ENCODE data around the gene TWF2.

TWF2 gene

DNA sequence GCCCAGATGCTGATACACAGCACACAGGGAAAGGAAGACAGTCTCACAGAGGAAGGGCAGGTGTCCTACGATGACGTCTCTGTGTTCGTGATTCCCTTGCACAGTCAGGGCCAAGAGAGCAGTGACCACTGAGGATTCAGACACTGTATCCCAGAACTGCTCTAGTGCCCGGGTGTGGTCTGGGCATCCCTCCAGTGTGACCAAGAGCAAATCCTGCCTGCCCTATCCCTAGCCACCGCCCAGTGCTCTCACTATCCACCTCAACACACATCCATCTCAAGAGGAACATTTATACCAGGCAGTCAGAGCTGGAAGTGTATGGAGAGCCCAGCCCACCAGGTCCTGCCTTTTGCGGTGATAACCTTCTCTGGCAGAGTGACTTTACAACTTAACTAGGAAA is 10.7 kb upstream of the TWF2 start:
- TF ChIP-seq, protein P1, sequence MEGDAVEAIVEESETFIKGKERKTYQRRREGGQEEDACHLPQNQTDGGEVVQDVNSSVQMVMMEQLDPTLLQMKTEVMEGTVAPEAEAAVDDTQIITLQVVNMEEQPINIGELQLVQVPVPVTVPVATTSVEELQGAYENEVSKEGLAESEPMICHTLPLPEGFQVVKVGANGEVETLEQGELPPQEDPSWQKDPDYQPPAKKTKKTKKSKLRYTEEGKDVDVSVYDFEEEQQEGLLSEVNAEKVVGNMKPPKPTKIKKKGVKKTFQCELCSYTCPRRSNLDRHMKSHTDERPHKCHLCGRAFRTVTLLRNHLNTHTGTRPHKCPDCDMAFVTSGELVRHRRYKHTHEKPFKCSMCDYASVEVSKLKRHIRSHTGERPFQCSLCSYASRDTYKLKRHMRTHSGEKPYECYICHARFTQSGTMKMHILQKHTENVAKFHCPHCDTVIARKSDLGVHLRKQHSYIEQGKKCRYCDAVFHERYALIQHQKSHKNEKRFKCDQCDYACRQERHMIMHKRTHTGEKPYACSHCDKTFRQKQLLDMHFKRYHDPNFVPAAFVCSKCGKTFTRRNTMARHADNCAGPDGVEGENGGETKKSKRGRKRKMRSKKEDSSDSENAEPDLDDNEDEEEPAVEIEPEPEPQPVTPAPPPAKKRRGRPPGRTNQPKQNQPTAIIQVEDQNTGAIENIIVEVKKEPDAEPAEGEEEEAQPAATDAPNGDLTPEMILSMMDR (IDR thresholded peaks at IDR 0.05; ENCODE audit: insufficient read depth, low read depth, low read length, missing control alignments), result no peak
- H3K4me3 ChIP-seq (ENCODE audit: low read length), result no peak overlapping the region
- no peak for DNase-seq (ENCODE audit: low read depth)

DNA sequence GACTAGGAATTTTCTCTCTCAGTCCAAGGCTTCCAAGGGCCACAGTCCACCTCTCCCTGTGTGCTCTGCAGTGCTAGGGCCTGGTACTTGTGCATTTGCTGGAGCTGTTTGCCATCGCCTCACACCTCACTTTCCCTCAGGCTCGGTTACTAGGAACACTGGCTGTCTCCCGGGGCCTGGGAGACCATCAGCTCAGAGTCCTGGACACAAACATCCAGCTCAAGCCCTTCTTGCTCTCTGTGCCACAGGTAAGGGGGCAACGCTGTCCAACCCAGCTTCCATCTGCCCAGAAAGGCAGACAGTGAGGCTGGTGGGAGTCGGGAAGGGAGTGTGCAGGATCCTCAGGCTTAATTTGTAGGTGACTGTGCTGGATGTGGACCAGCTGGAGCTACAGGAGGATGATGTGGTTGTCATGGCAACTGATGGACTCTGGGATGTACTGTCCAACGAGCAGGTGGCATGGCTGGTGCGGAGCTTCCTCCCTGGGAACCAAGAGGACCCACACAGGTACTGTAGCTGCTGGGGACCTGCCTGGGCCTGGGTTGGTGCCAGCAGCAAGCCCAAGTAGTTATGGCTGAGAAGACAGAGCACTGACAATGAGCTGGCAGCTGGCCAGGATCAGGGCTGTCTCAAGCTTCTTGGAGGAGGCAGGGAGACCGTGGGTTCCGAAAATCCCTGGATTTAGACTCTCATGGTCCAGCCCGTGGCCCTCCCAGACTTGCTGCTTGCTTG is 10.0 kb upstream of the TWF2 start:
- H3K4me3 ChIP-seq (ENCODE audit: low read length), result no peak overlapping the region
- DNase-seq (ENCODE audit: low read depth), result no peak
- TF ChIP-seq, protein P1 (IDR thresholded peaks at IDR 0.05; ENCODE audit: insufficient read depth, low read depth, low read length, missing control alignments), result no peak

DNA sequence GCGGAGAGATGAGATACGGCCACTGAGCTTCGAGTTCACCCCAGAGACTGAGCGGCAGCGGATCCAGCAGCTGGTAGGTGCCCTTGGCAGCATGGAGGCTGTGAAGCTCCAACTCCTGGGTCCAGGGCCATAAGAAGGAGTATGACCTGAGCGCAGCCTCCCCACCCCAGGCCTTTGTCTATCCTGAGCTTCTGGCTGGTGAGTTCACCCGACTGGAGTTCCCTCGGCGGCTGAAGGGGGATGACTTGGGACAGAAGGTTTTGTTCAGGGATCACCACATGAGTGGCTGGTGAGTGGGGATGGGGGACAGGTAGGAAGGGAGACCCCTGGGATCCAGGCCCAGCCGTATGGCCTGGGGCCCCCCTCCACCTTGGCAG is 9.2 kb upstream of the TWF2 start:
- H3K4me3 ChIP-seq (ENCODE audit: low read length), result no peak overlapping the region
- DNase-seq (ENCODE audit: low read depth), result no peak

DNA sequence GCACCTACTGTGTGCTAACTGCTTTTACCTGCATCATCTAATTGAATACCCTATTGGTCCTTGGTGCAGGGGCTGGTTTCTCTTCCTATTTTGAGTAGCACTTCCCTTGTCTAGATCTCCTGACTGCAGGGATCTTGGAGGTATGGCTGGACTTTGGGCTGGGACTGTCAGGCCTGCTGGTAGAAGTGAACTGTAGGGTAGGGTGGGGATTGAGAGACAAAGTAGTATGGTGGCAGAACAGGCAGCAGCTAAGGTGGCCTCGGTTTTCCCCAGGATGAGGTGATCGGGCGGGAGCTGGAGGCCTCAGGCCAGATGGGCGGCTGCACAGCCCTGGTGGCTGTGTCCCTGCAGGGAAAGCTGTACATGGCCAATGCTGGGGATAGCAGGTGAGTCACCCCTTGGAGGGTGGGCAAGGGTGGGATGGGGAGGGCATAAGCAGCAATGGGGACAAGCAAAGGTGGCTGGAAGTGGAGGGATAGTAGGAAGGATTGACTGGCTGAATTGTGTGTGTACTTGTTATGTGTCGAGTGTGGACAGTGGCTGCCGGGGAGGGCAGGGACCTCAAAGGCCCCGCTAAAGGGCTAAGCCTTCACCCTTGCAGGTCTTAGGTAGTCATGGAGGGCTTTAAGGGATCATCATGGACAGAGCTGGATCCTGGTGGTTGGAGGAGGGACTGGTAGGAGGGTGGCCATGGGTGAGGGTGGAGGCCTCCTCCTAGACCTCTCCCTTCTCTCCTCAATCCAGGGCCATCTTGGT is 8.6 kb upstream of the TWF2 start:
- TF ChIP-seq, protein P1 (IDR thresholded peaks at IDR 0.05; ENCODE audit: insufficient read depth, low read depth, low read length, missing control alignments), result no peak
- DNase-seq (ENCODE audit: low read depth), result no peak
- H3K4me3 ChIP-seq (ENCODE audit: low read length), result no peak overlapping the region

More for the DNA sequence above, 9.2 kb upstream of the TWF2 start:
- TF ChIP-seq, protein P1 (IDR thresholded peaks at IDR 0.05; ENCODE audit: insufficient read depth, low read depth, low read length, missing control alignments), result no peak

DNA sequence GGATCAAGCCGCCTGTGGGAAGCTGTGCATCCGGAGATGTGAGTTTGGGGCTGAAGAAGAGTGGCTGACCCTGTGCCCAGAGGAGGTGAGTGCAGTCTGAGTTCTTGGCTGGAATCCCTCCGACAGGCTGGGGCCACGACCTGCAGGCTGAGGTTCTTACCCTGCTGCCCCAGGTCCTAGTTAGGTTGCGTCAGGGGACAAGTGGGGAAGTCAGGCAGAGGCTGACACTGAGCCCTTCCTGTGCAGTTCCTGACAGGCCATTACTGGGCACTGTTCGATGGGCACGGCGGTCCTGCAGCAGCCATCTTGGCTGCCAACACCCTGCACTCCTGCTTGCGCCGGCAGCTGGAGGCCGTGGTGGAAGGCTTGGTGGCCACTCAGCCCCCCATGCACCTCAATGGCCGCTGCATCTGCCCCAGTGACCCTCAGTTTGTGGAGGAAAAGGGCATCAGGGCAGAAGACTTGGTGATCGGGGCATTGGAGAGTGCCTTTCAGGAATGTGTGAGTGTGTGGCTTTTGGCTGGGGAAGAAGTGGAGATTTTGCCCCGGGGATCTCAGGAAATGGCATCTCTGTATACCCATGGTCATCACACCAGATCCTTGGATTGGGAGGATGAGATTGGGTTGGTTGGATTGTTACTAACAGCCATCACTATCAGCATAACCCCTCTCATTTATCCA is 7.9 kb upstream of the TWF2 start:
- TF ChIP-seq, protein P1 (IDR thresholded peaks at IDR 0.05; ENCODE audit: insufficient read depth, low read depth, low read length, missing control alignments), result no peak
- no peak overlapping the region for H3K4me3 ChIP-seq (ENCODE audit: low read length)
- no peak for DNase-seq (ENCODE audit: low read depth)

DNA sequence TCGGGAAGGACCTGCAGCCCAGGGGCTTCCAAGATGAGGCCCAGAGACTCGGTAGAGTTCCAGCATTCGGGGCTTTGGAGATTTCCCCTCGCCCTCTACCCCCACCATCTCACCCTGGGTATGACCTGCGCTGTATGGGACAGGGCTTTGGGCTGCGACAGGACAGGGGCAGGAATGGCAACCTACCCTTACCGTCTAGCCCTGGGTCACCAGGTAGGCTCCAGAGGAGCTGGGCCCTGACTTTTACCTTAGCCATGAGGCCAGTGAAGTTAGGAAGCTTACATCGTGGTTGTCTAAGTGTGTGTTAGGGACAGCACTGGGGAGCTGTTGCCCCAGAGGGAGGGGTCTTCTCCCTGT is 7.3 kb upstream of the TWF2 start:
- H3K4me3 ChIP-seq (ENCODE audit: low read length), result no peak overlapping the region

More for the DNA sequence above, 7.3 kb upstream of the TWF2 start:
- DNase-seq (ENCODE audit: low read depth), result no peak
- TF ChIP-seq, protein P1 (IDR thresholded peaks at IDR 0.05; ENCODE audit: insufficient read depth, low read depth, low read length, missing control alignments), result no peak

All from epithelial cell of esophagus (primary cell).